Bronchial epithelial cell (primary cell): ENCODE data around the gene TNFRSF17. TPM values are rescaled to one million over a fixed set of nuclear protein-coding genes. Genes with fewer than 3 reads are reported as not detected.

Source experiments
- DNase-seq: peaks from one replicate; pipeline ENCODE4 v3.0.0-alpha.2; 2010; ENCODE audit warnings: low read depth
- FAIRE-seq: peaks from 2 replicates; lab custom pipeline; 2011; peaks lifted over from hg19 to GRCh38; lab: Jason Lieb, UNC
- H3K27me3 ChIP-seq: 2 replicates; pipeline ENCODE4 v1.5.1; 2011; ENCODE audit warnings: low read length; ENCODE audit not compliant: control insufficient read depth, insufficient read depth
- H3K36me3 ChIP-seq: 2 replicates; pipeline ENCODE4 v1.5.1; 2011; ENCODE audit warnings: low read length; ENCODE audit not compliant: control insufficient read depth, insufficient read depth
- H3K4me3 ChIP-seq: 2 replicates; pipeline ENCODE4 v1.5.1; 2011; ENCODE audit warnings: mild to moderate bottlenecking, low read depth, low read length, control low read depth
- CTCF ChIP-seq: IDR thresholded peaks from 2 replicates; pipeline ENCODE4 v1.5.1; 2011; ENCODE audit warnings: mild to moderate bottlenecking, moderate library complexity, low read length, control low read depth, inconsistent platforms; ENCODE audit not compliant: insufficient read depth, severe bottlenecking
- total RNA-seq: library from RNA; depleted of rRNA; stranded (reverse); fragments of >200 nt; gene quantifications from 2 replicates; pipeline ENCODE4 v1.2.1, GENCODE V29; 2014

TNFRSF17 gene
- total RNA-seq, 1 donor from 2014 or later, result not detected

- TF ChIP-seq CTCF, result no peak
- no peak overlapping the region for H3K4me3 ChIP-seq
- DNase-seq (no peak), FAIRE-seq (no peak)
- no peaks in the 10 kb centered on the region for H3K27me3 ChIP-seq
- no peaks in the 10 kb centered on the region for H3K36me3 ChIP-seq
Observed at GRCh38 chr16:12017558-12017957, 52.5 kb downstream of the TNFRSF17 start.

Other genes with a start within 250 kb of the TNFRSF17 start
- gene TXNDC11, start 222.4 kb upstream of the TNFRSF17 start, total RNA-seq, result 29.4 and 35.8 TPM in 2 replicates
- gene ZC3H7A, start 168.0 kb upstream of the TNFRSF17 start, total RNA-seq, result 26.9 and 28.5 TPM in 2 replicates
- gene RSL1D1, start 113.7 kb upstream of the TNFRSF17 start, total RNA-seq, result 68.7 and 117 TPM in 2 replicates
- 49.5 and 59.1 TPM in 2 replicates for gene GSPT1, start 49.3 kb upstream of the TNFRSF17 start, total RNA-seq
- 3.2 and 4.5 TPM in 2 replicates for gene NPIPB2, start 23.2 kb upstream of the TNFRSF17 start, total RNA-seq
- gene SNX29, start 11.5 kb downstream of the TNFRSF17 start, total RNA-seq, result 6.6 and 10.9 TPM in 2 replicates